GM12875 (cell line): ENCODE data around the gene ADAM10.

Experiments
- H3K4me3 ChIP-seq: one replicate; pipeline ENCODE4 v1.5.1; 2011; ENCODE audit warnings: low read depth, low read length, control low read depth
- TF ChIP-seq, protein P1 (sequence below): IDR thresholded peaks from 2 replicates; pipeline ENCODE4 v1.5.1; 2011; ENCODE audit warnings: low read depth, mild to moderate bottlenecking, control low read depth, inconsistent platforms, low read length, moderate library complexity, borderline replicate concordance; ENCODE audit not compliant: insufficient read depth

Gene ADAM10

DNA sequence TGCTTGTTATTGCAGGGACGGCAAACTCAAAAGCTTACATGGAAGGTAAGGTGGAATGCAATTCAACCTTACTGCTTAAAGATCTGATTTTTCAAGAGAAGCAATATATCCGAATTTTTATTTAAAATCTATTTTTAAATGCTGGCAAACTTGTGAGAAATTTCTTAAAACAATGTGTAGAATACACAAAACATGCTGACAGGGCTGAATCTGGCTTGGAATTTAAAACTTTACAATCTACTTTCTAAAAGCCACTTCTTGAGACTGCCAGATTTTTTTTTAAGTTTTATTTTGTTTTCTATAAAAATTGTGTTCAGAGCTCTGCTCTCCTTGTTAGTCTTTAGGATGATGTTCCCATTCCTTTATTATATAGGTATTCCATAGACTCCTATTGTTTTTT, 146.7 kb downstream of the ADAM10 start:
- H3K4me3 ChIP-seq: no peak overlapping the region
- TF ChIP-seq, protein P1, sequence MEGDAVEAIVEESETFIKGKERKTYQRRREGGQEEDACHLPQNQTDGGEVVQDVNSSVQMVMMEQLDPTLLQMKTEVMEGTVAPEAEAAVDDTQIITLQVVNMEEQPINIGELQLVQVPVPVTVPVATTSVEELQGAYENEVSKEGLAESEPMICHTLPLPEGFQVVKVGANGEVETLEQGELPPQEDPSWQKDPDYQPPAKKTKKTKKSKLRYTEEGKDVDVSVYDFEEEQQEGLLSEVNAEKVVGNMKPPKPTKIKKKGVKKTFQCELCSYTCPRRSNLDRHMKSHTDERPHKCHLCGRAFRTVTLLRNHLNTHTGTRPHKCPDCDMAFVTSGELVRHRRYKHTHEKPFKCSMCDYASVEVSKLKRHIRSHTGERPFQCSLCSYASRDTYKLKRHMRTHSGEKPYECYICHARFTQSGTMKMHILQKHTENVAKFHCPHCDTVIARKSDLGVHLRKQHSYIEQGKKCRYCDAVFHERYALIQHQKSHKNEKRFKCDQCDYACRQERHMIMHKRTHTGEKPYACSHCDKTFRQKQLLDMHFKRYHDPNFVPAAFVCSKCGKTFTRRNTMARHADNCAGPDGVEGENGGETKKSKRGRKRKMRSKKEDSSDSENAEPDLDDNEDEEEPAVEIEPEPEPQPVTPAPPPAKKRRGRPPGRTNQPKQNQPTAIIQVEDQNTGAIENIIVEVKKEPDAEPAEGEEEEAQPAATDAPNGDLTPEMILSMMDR: no peak

DNA sequence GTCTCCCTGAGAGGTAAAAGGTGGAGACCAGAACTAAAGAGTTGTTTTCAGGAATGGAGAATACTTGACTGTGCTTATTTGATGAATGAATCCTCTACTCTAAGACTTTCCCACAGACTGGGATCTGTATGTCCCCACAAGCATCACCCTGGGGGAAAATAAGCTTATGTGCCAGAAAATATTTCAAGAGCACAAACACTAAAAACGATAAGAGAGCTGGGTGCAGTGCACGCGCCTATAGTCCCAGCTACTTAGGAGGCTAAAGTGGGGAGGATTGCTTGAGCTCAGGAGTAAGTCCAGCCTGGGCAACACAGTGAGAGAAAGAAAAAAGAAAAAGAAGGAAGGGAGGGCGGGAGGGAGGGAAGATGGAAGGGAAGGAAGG, 150.7 kb downstream of the ADAM10 start:
- H3K4me3 ChIP-seq: no peak overlapping the region
- TF ChIP-seq, protein P1: no peak

DNA sequence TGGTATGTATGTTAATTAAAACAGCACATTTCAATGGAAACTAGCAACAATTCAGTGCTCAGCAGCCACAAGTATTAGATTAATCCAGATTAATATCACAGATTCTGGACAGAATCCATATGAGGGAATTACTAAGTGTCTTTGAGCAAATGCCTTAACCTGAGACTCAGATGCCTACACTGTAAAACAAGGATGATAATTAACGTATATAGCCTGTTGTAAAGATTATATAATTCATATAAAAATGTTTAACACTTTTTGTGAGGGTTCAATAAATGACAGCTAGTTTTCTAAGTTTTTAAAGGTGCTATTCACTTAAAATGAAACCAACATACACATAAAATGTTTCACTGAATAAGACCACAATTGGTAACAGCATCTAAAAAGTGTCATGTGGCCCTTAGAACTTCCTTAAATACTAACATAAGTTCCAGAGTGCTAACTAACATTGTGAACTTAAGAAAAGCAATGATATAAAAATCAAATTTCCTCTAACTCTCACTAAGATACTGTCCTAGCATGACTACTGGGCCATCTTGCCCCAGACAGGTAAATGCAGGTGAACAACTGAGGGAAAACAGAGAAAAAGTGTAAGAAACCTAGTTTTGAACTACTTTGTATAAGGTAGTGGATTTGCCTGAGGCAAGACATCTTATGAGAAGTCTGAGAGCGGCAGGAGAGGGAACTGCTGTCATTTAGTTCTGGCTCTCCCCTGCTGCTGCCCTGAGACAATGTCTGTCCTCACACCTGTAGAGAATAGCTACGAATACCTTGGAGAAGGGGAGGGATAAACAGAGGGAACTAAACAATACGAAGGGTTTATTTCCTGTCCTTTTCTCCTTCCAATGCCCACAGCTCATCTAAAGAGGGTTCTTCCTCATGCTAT, 151.3 kb downstream of the ADAM10 start:
- TF ChIP-seq, protein P1: no peak
- H3K4me3 ChIP-seq: no peak overlapping the region

DNA sequence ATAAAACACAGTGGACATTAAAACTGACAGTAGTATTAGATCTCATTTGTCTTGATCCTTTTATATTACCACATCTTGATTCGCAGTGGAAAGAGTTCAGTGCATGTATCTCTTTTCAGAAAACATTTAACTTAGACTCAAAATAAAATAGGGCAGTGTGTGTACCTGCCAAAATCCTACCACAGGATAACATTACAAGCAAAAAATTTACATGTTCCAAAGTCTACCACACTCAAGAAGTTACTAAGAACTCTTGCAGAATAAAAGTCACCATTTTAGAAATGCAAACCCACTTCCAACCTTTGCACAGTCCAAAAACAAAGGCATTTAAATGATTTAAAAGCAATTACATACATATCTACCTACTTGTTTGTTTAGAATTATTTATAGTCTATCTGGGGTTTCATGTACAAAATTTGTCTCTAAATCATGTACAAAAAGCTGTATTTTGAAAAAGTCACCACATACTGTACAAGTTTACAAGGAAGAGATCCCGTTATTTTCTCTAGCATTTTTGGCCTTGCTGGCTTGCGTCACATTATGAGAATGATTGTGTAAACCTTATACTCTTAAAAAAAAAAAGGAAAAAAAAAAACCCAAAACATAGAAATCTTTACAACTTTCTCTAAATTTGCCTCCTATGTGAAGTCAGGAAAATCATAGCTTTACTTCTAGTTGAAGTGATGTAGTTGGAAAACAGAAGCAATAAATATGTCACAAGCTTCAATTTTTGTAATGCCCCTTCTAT, 153.8 kb downstream of the ADAM10 start:
- TF ChIP-seq, protein P1: no peak
- no peak overlapping the region for H3K4me3 ChIP-seq

DNA sequence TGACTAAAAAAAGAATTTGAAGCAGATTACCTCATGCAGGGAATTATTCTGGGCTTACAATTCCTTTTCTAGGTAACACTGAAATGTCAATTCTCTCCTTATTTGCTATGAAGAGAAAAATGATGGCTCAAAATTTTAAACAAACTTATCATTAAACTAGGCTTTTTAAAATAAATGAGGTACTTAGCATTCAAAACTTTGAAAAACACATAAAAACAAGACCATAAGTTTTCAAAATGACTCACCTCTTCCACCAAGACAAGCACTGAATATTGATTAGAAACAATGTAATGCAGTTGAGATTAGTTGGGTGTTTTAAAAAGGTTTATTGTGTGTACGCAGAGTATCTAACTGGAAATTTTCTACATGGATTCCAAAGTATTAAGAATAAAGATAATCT, 154.6 kb downstream of the ADAM10 start:
- TF ChIP-seq, protein P1: no peak
- no peak overlapping the region for H3K4me3 ChIP-seq

DNA sequence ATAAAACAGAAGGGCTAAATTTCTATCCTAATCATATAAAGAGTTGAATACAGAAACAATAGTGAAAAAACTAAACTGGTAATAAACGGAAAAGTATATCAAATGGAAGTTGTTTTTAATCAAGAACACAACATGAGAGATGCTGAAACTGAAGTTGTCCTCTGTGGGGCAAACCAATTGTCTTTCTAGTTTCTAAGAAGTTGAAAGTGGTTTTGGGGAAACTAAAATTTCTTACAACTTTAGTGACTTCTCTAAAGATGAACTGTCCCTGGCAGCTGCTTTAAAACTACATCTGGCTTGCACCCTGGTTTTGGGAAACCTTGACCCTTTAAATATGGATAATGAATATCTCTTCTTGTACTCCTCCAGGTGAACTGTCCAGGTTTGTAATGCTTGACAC, 155.6 kb downstream of the ADAM10 start:
- TF ChIP-seq, protein P1: no peak
- H3K4me3 ChIP-seq: no peak overlapping the region

DNA sequence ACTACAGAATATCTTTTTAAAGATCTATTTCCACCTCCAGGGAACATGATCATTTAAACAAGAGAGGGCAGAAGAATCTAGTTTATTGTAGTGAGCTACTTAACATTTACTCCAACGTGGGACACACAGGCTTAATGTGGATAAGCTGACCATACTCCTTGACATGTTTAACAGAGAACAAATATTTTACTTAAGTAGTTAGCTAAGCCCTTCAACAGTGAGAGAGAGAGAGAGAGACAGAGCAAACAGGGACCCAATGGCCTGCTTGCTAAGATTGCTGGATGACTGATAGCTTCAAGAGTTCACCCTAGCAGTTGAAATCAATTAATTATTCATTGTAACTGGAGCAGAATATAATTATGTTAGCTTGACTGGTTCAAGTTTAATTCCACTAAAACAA, 158.6 kb downstream of the ADAM10 start:
- TF ChIP-seq, protein P1: no peak

More for the DNA sequence above, 158.6 kb downstream of the ADAM10 start:
- no peak overlapping the region for H3K4me3 ChIP-seq
